Neuron (in vitro differentiated cells): ENCODE results near the gene IGF2BP1.
"Not testable (repeated sequence)": the region's sequence is repeated elsewhere in the genome, so short reads cannot be mapped to it uniquely, and the experiment has no call there.

Experiments
- H2AFZ ChIP-seq: one replicate; pipeline ENCODE4 v1.6.1; 2013; ENCODE audit warnings: low read depth, mild to moderate bottlenecking, inconsistent platforms, low read length, moderate library complexity
- H3K27me3 ChIP-seq: one replicate; pipeline ENCODE4 v1.6.1; 2013; ENCODE audit warnings: low read length; ENCODE audit not compliant: insufficient read depth
- H3K36me3 ChIP-seq: one replicate; pipeline ENCODE4 v1.6.1; 2013; ENCODE audit warnings: low read length; ENCODE audit not compliant: insufficient read depth
- H3K4me1 ChIP-seq: one replicate; pipeline ENCODE4 v1.6.1; 2013; ENCODE audit warnings: low read length; ENCODE audit not compliant: insufficient read depth
- H3K4me3 ChIP-seq: 2 replicates; pipeline ENCODE4 v1.5.1; 2013; ENCODE audit warnings: mild to moderate bottlenecking, low read length, moderate library complexity
- H3K9me3 ChIP-seq: one replicate; pipeline ENCODE4 v1.6.1; 2013; ENCODE audit warnings: low read length

The IGF2BP1 gene

GRCh38 chr17:49018116-49018612 is 21.0 kb downstream of the IGF2BP1 start:
- Histone ChIP-seq H2AFZ (no peak overlapping the region), H3K36me3 (peaks cover 33% of the 10 kb centered on the region), H3K9me3 (no peaks in the 10 kb centered on the region), H3K27me3 (no peaks in the 10 kb centered on the region), H3K4me1 (peaks cover 29% of the 10 kb centered on the region), H3K4me3 (no peak overlapping the region)

GRCh38 chr17:49018748-49019147 is 21.6 kb downstream of the IGF2BP1 start:
- Histone ChIP-seq H3K36me3 (peaks cover 33% of the 10 kb centered on the region), H3K4me3 (no peak overlapping the region), H3K27me3 (no peaks in the 10 kb centered on the region), H2AFZ (no peak overlapping the region), H3K9me3 (no peaks in the 10 kb centered on the region), H3K4me1 (peaks cover 29% of the 10 kb centered on the region)

- Histone ChIP-seq H3K9me3 (no peaks in the 10 kb centered on the region), H3K36me3 (peaks cover 35% of the 10 kb centered on the region), H3K4me1 (peaks cover 29% of the 10 kb centered on the region), H3K27me3 (no peaks in the 10 kb centered on the region), H3K4me3 (no peak overlapping the region), H2AFZ (no peak overlapping the region)
These were observed 23.4 kb downstream of the IGF2BP1 start for GRCh38 chr17:49020609-49021008.

GRCh38 chr17:49021095-49021767 is 24.0 kb downstream of the IGF2BP1 start:
- H3K27me3 ChIP-seq: no peaks in the 10 kb centered on the region
- peaks cover 29% of the 10 kb centered on the region for H3K4me1 ChIP-seq
- H3K4me3 ChIP-seq: no peak overlapping the region
- peaks cover 41% of the 10 kb centered on the region for H3K36me3 ChIP-seq
- H2AFZ ChIP-seq: no peak overlapping the region
- no peaks in the 10 kb centered on the region for H3K9me3 ChIP-seq

DNA sequence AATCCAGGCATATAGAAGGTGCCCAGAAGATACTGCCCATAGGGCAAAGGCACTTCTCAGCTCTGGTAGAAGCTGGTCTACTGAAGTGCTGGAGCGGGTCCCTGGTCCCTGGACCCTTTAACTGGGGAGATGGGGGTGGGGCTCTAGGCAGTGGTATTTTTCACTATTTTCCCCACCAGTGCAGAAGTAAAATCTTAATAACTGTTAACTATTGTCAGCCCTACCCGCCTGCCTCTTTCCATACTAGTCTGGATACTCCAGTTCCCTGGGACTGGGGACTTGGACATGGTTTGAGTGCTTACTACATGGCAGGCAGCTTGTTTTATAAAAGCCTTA is 24.6 kb downstream of the IGF2BP1 start:
- Histone ChIP-seq H3K4me3 (no peak overlapping the region), H3K9me3 (no peaks in the 10 kb centered on the region), H2AFZ (no peak overlapping the region), H3K36me3 (peaks cover 42% of the 10 kb centered on the region), H3K27me3 (no peaks in the 10 kb centered on the region), H3K4me1 (peaks cover 29% of the 10 kb centered on the region)

DNA sequence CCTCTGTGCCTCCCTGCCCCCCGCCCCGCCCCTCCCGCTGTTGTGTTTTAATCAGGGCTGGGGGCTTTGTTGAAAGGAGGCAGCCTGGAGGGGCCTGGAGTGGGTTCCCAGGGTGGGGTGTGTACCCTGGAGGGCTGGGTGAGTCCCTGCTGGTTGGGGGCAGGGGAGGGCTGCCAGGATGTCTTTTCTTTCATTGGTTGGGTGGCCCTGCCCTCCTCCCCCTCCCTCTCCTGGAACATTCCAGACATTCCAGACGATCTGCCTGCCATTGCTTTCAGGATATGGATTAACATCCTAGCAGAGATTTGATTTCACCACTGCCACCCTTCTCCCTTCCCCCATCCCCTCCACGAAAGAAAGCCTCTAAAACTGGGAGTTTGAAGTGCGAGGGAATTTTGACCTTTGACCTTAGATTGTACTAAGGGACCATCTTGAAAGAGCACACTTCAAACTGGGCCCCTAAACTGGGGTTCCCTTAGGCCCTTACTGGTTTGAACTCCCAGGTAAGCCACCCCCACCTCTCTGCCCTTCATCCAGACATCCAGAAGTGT is 25.3 kb downstream of the IGF2BP1 start:
- Histone ChIP-seq H3K36me3 (peaks cover 45% of the 10 kb centered on the region), H3K27me3 (no peaks in the 10 kb centered on the region), H3K9me3 (no peaks in the 10 kb centered on the region), H2AFZ (no peak overlapping the region), H3K4me1 (peaks cover 29% of the 10 kb centered on the region), H3K4me3 (no peak overlapping the region)

GRCh38 chr17:49024523-49024922 is 27.3 kb downstream of the IGF2BP1 start:
- Histone ChIP-seq H3K4me1 (peaks cover 29% of the 10 kb centered on the region), H3K36me3 (peaks cover 53% of the 10 kb centered on the region)

GRCh38 chr17:49026447-49026846 is 29.3 kb downstream of the IGF2BP1 start:
- H3K27me3 ChIP-seq, H3K4me3 ChIP-seq, H3K9me3 ChIP-seq, H2AFZ ChIP-seq: not testable (repeated sequence)
- H3K36me3 ChIP-seq: peaks cover 62% of the 10 kb centered on the region
- peaks cover 16% of the 10 kb centered on the region for H3K4me1 ChIP-seq

More at GRCh38 chr17:49024523-49024922, 27.3 kb downstream of the IGF2BP1 start:
- no peaks in the 10 kb centered on the region for H3K9me3 ChIP-seq
- H3K27me3 ChIP-seq: no peaks in the 10 kb centered on the region
- no peak overlapping the region for H3K4me3 ChIP-seq
- no peak overlapping the region for H2AFZ ChIP-seq

GRCh38 chr17:49028271-49028670 is 31.1 kb downstream of the IGF2BP1 start:
- no peaks in the 10 kb centered on the region for H3K9me3 ChIP-seq
- H3K4me3 ChIP-seq: no peak overlapping the region
- H2AFZ ChIP-seq: no peak overlapping the region
- H3K27me3 ChIP-seq: no peaks in the 10 kb centered on the region
- H3K36me3 ChIP-seq: peaks cover 69% of the 10 kb centered on the region
- H3K4me1 ChIP-seq: peaks cover 3% of the 10 kb centered on the region

- Histone ChIP-seq H3K36me3 (peaks cover 74% of the 10 kb centered on the region), H3K9me3 (no peaks in the 10 kb centered on the region), H2AFZ (no peak overlapping the region), H3K4me3 (no peak overlapping the region), H3K4me1 (peaks cover 3% of the 10 kb centered on the region), H3K27me3 (no peaks in the 10 kb centered on the region)
These were observed 32.6 kb downstream of the IGF2BP1 start for GRCh38 chr17:49029801-49030200.

DNA sequence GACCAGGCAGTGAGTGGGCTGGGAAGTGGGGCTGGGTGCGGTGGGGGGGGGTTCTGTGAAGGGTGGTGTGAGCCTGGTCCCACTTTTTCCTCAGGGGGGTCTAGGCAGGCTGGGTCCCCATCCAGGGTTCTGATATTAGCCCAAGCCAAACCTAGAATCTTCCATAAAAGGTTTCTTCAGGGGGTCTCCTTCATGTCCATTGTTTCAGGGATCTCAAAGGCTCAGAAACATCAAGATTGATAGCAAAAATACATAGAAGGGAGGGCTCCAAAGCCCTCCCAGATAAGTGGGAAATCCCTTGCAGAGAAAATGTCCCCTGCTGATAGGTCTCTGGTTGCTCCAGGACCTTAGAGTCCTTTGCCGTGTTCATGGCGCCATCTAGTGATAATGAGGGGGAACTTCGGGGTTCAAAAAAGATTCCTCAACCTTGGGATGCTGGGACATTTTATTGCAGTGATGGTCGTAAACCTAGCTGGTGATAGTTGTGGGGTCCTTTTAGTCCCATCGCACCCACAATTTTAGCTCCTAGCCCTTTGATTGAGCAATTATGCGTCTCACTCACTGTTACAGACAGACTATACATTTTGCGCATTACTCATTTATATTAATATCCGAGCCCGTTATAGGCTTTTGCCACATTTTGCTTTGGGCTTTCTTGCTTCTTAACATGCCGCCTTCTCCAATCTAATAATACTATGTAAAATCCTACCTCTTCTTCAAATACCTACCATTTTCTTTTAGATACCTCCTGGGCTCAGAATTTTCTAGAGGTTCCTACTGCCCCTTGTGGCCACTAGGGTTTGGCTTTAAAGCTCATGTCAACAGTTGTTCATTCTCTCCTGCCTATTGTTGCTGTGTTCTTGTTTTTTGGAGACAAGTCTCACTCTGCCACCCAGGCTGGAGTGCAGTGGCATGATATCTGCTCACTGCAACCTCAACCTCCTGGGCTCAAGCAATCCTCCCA is 35.1 kb downstream of the IGF2BP1 start:
- H3K36me3 ChIP-seq: peaks cover 73% of the 10 kb centered on the region
- peaks cover 3% of the 10 kb centered on the region for H3K4me1 ChIP-seq
- no peaks in the 10 kb centered on the region for H3K9me3 ChIP-seq
- H3K27me3 ChIP-seq: no peaks in the 10 kb centered on the region
- no peak overlapping the region for H2AFZ ChIP-seq
- no peak overlapping the region for H3K4me3 ChIP-seq

DNA sequence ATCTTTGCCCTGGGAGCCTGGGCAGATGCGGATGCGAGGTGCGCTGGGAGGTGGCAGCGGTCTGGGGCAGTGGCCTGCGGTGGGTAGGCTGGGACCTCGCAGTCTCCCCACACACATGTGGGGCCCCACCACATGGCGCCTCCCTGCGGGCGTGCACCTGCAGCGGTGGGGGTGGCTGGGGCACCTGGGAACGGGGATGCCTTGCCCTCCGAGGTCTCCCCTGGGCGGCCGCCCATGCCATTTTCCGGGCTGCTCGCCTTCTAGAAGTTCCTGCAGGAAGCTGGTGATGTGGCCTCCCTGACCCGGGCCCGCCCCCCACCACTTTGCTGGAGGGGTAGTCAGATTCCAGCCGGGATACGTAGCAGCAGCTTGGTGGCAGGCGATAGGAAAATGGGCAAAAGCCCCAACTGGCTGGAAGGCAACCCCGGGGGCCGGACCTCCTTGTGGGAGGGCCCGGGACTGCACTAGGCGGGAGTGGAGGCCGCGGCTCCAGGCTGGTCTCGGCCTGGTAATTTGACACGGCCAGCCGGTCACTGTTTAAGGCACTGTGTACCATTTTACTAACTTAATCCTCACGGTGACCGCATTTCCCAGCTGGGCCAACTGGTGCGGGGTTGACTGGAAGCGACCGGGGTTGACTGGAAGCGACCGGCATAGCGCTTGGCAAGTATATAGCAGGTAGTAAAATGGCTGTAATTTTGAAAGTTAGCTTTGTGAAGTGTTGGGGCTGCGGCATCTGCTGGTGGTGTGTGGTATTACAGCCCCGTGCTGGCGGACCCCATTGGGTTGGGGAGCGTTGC is 38.5 kb downstream of the IGF2BP1 start:
- H3K4me3 ChIP-seq: no peak overlapping the region
- peaks cover 71% of the 10 kb centered on the region for H3K36me3 ChIP-seq

More for the DNA sequence above, 38.5 kb downstream of the IGF2BP1 start:
- Histone ChIP-seq H3K4me1 (peaks cover 3% of the 10 kb centered on the region), H2AFZ (no peak overlapping the region), H3K27me3 (no peaks in the 10 kb centered on the region), H3K9me3 (no peaks in the 10 kb centered on the region)
